Measurements from ENCODE around the gene QSER1. TPM values are rescaled to one million over a fixed set of nuclear protein-coding genes. Genes with fewer than 3 reads are reported as not detected.
A peak's percentile ranks its signal among the peaks of the same experiment; 100 is the strongest.

Gene QSER1
- polyA plus RNA-seq, 1 donor (not counting 4 experiments of a cell fraction or from before 2014, with no cell fraction given) = 14.7 TPM

DNA sequence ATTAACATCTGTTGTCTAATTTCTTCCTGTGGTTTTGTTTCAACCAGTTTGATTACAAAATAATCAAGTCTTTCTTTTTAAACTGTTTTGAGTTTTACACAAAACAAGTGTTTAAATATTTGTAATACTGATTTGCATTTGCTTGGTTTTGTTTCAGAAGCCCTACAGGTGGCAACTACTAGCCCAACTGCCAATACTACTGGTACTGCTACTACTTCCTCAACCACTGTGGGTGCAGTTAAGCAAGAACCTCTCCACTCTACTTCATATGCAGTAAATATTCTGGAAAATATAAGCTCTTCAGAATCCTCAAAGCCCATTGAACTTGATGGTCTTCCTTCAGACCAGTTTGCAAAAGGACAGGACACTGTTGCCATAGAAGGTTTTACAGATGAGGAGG lies 61.1 kb downstream of the QSER1 start:
- TF ChIP-seq, protein P1, sequence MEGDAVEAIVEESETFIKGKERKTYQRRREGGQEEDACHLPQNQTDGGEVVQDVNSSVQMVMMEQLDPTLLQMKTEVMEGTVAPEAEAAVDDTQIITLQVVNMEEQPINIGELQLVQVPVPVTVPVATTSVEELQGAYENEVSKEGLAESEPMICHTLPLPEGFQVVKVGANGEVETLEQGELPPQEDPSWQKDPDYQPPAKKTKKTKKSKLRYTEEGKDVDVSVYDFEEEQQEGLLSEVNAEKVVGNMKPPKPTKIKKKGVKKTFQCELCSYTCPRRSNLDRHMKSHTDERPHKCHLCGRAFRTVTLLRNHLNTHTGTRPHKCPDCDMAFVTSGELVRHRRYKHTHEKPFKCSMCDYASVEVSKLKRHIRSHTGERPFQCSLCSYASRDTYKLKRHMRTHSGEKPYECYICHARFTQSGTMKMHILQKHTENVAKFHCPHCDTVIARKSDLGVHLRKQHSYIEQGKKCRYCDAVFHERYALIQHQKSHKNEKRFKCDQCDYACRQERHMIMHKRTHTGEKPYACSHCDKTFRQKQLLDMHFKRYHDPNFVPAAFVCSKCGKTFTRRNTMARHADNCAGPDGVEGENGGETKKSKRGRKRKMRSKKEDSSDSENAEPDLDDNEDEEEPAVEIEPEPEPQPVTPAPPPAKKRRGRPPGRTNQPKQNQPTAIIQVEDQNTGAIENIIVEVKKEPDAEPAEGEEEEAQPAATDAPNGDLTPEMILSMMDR (optimal IDR thresholded peaks at IDR 0.05 in 1 of 3, IDR thresholded peaks at IDR 0.05 in 1 of 3, conservative IDR thresholded peaks at IDR 0.05 in 1 of 3; ENCODE audit: extremely low read depth in 1 of 3, insufficient read depth in 2 of 3, low read length in 3 of 3) = no peak
- no peak for TF ChIP-seq EZH2 (IDR thresholded peaks at IDR 0.05; ENCODE audit: low read length)
- H3K4me2 ChIP-seq (ENCODE audit: control insufficient read depth, extremely low read depth, insufficient read depth, low read depth, low read length) = no peak overlapping the region
- no peaks in the 10 kb centered on the region for H3K27me3 ChIP-seq (ENCODE audit: control insufficient read depth, extremely low read depth, insufficient read depth, low read length)
- FAIRE-seq = no peak
- H3K9me3 ChIP-seq (ENCODE audit: control insufficient read depth, low read depth, low read length) = no peaks in the 10 kb centered on the region
- dilution Hi-C loops (cut with MboI; ENCODE audit: extremely low pct_ligation_motif_present, low sequenced_read_pairs) = no loop called here
- DNase-seq (ENCODE audit: low read depth, low spot score) = no peak
- H3K4me3 ChIP-seq (ENCODE audit: control insufficient read depth in 2 of 3, extremely low read depth in 1 of 3, insufficient read depth in 2 of 3, low read depth in 1 of 3, low read length in 3 of 3) = no peak overlapping the region
- no peaks in the 10 kb centered on the region for H3K4me1 ChIP-seq (ENCODE audit: control insufficient read depth, extremely low read depth, insufficient read depth, low read length)
- no peak overlapping the region for H2AFZ ChIP-seq (ENCODE audit: control insufficient read depth, low read length)
- no peaks in the 10 kb centered on the region for H3K79me2 ChIP-seq (ENCODE audit: control insufficient read depth, insufficient read depth, low read length)
- no peaks in the 10 kb centered on the region for H3K9me1 ChIP-seq (ENCODE audit: control insufficient read depth, extremely low read depth, insufficient read depth, low read length)
- H3K9ac ChIP-seq (ENCODE audit: control insufficient read depth, extremely low read depth, insufficient read depth, low read length) = no peak overlapping the region
- H3K36me3 ChIP-seq (ENCODE audit: control insufficient read depth in 2 of 2, extremely low read depth in 1 of 2, insufficient read depth in 2 of 2, low read length in 2 of 2) = peaks cover 3 to 10% of the 10 kb centered on the region in 2 experiments
- H3K27ac ChIP-seq (ENCODE audit: control insufficient read depth, insufficient read depth, low read length) = no peak overlapping the region
- H4K20me1 ChIP-seq (ENCODE audit: control insufficient read depth, extremely low read depth, insufficient read depth, low read length) = no peaks in the 10 kb centered on the region

DNA sequence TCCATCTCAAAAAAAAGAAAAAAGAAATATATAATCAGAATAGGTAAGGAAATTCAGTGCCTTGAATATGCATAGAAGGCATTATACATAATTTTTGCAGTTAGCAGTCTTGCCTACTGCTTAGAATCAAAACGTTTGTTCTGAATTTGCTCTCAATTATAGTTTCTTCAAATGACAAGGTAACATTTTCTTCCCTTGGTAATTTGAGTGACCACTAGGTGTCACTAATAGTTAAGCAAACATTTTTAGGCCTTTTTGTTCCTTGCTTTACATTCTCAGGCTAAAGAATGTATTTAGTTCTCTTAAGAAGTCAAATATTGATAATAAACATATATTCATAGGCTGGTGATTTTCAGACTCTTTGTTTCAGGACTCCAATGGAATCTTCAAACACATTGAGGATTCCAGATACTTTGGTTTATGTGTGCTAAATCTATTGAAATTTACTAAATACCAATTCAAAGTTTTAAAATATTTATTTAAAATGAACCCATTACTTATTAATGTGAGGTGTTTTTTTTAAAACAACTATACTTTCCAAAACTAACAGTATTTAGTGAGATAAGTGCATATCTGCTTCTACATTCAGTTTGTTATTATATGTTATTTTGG lies 68.0 kb downstream of the QSER1 start:
- no peak overlapping the region for H3K4me2 ChIP-seq (ENCODE audit: control insufficient read depth, extremely low read depth, insufficient read depth, low read depth, low read length)
- FAIRE-seq = no peak
- H3K9me3 ChIP-seq (ENCODE audit: control insufficient read depth, low read depth, low read length) = no peaks in the 10 kb centered on the region
- dilution Hi-C loops (cut with MboI; ENCODE audit: extremely low pct_ligation_motif_present, low sequenced_read_pairs) = no loop called here
- no peaks in the 10 kb centered on the region for H3K79me2 ChIP-seq (ENCODE audit: control insufficient read depth, insufficient read depth, low read length)
- DNase-seq (ENCODE audit: low read depth, low spot score) = peak; percentile 19
- H3K4me3 ChIP-seq (ENCODE audit: control insufficient read depth in 2 of 3, extremely low read depth in 1 of 3, insufficient read depth in 2 of 3, low read depth in 1 of 3, low read length in 3 of 3) = no peak overlapping the region
- H2AFZ ChIP-seq (ENCODE audit: control insufficient read depth, low read length) = no peak overlapping the region
- no peaks in the 10 kb centered on the region for H4K20me1 ChIP-seq (ENCODE audit: control insufficient read depth, extremely low read depth, insufficient read depth, low read length)
- no peak overlapping the region for H3K27ac ChIP-seq (ENCODE audit: control insufficient read depth, insufficient read depth, low read length)
- H3K4me1 ChIP-seq (ENCODE audit: control insufficient read depth, extremely low read depth, insufficient read depth, low read length) = no peaks in the 10 kb centered on the region
- no peaks in the 10 kb centered on the region for H3K27me3 ChIP-seq (ENCODE audit: control insufficient read depth, extremely low read depth, insufficient read depth, low read length)
- TF ChIP-seq, protein P1 (optimal IDR thresholded peaks at IDR 0.05 in 1 of 3, IDR thresholded peaks at IDR 0.05 in 1 of 3, conservative IDR thresholded peaks at IDR 0.05 in 1 of 3; ENCODE audit: extremely low read depth in 1 of 3, insufficient read depth in 2 of 3, low read length in 3 of 3) = peak in 2 of 3 experiments; percentile 14 to 33
- TF ChIP-seq EZH2 (IDR thresholded peaks at IDR 0.05; ENCODE audit: low read length) = no peak
- peaks cover 5% of the 10 kb centered on the region in 2 experiments for H3K36me3 ChIP-seq (ENCODE audit: control insufficient read depth in 2 of 2, extremely low read depth in 1 of 2, insufficient read depth in 2 of 2, low read length in 2 of 2)
- H3K9ac ChIP-seq (ENCODE audit: control insufficient read depth, extremely low read depth, insufficient read depth, low read length) = no peak overlapping the region
- no peaks in the 10 kb centered on the region for H3K9me1 ChIP-seq (ENCODE audit: control insufficient read depth, extremely low read depth, insufficient read depth, low read length)

Data from keratinocyte (primary cell).